GM21390 (cell line): ENCODE results near the gene MAP7.
"Not testable (repeated sequence)": the region's sequence is repeated elsewhere in the genome, so short reads cannot be mapped to it uniquely, and the experiment has no call there.

Source experiments
- ATAC-seq: cut with Tn5 transposase; IDR thresholded peaks from one replicate; pipeline ENCODE4 v1.9.1; 2021; ENCODE audit not compliant: unreplicated experiment

The MAP7 gene

DNA sequence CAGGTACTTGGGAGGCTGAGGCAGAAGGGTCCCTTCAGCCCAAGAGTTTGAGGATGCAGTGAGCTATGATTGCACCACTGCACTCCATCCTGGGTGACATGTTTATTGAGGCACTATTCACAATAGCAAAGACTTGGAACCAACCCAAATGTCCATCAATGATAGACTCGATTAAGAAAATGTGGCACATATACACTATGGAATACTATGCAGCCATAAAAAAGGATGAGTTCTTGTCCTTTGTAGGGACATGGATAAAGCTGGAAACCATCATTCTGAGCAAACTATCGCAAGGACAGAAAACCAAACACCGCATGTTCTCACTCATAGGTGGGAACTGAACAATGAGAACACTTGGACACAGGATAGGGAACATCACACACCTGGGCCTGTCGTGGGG is 149.0 kb downstream of the MAP7 start:
- not testable (repeated sequence) for ATAC-seq

- ATAC-seq = no peak
Measured at GRCh38 chr6:136398453-136398852, 151.8 kb downstream of the MAP7 start.

GRCh38 chr6:136396908-136397307 is 153.3 kb downstream of the MAP7 start:
- ATAC-seq = no peak

DNA sequence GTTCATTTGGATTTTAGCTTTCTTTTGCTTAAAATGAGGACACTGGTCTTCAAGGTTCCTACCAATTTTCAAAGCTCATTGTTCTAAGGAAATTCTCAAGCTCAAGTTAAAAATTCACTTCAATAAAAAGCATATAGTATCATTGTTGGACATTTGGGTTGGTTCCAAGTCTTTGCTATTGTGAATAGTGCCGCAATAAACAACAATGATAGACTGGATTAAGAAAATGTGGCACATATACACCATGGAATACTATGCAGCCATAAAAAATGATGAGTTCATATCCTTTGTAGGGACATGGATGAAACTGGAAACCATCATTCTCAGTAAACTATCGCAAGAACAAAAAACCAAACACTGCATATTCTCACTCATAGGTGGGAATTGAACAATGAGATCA is 159.3 kb downstream of the MAP7 start:
- ATAC-seq = not testable (repeated sequence)

DNA sequence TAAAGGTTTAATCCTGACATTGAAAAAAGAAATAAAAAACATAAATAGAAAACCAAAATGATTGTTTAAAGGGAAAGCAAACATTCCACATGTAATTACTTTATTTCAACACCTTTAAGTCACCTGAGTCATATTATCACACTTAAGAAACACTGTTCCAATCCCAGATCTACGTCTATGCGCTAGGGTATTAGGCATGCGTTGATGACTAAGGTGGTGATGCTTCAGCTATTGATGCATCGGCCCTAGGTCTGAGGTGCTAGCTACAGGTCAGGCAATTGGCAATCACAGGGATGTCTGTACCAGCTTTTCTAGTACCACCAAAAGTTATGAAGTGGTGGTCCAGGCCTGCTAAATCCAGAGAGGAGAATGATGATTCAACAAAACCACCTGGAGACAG is 162.9 kb downstream of the MAP7 start:
- no peak for ATAC-seq

DNA sequence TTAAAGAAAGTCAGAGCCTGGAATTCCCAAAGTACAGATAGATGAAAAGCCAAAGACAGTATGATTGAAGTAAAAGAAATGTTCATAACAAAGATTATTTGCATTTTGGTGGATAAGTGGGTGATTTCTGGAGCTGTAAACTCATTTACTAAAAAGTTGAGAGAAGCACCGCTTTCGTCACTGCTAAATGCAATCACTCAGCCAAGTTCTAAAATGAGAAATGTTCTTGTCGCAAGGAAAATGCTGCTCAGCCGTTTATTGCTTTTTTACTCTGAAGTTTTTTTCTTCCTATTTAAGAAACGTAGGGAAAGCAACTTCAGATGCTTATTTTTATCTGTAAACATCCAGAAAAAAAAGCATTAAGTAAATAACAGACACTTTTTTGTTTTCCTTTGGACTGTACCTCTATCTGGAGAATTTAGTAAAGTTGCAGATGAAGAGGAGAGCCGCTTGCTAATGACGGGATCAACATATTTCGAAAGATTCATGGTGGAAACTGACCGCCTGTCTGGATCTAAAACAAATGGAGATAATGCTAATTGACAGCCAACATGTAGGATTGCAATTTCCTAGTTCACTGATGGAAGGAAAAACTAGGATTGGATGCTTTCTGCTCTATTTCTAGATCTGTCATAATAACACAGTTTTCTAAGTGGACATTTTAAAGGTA is 166.8 kb downstream of the MAP7 start:
- ATAC-seq = no peak

DNA sequence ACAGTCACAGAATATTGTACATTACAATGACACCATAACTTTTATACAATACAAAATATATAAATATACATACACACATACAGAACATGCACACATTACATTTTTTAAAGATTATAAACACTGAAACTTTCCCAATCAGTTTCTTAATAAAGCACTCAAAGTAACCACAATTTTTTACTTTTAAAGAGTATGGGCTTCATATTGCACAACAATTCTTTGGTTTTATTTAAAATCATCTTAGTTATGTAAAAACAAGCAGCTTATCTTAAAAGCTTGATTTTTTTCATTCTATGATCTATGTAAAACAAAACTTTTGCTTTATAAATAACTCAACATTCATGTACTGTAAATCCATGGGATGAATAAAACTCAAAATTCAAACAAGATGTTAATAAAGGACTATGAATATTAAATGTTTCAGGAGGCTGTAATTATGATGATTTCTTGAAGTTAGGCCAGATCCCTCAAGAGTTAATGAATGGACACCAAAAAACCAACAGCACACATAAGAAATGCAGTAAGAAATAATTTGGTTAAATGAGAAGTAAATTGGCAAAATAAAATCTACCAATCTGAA is 167.5 kb downstream of the MAP7 start:
- ATAC-seq = no peak

- no peak for ATAC-seq
Measured at GRCh38 chr6:136378888-136379287, 171.3 kb downstream of the MAP7 start.

GRCh38 chr6:136375836-136376235 is 174.4 kb downstream of the MAP7 start:
- not testable (repeated sequence) for ATAC-seq

DNA sequence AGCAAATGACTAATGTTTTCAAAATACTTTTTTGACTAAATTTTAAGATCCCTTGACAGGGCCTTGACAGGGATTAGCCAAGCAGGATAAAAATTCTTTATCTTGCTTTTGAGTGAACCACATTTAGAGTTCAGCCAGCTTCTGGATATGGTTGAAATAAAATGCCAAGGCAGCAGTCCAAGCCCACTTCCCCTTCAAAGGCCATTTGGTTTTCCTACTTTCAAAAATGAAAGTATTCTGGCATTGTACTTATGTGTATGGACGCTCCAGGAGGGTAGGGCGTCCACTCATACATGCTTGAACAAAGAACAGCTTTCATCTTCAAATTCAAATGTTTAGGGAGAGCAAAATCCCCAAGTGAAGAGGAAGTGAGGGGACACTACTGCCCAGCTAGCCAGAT is 178.3 kb downstream of the MAP7 start:
- ATAC-seq = no peak

- ATAC-seq = no peak
Measured at GRCh38 chr6:136370988-136371728, 179.1 kb downstream of the MAP7 start.

DNA sequence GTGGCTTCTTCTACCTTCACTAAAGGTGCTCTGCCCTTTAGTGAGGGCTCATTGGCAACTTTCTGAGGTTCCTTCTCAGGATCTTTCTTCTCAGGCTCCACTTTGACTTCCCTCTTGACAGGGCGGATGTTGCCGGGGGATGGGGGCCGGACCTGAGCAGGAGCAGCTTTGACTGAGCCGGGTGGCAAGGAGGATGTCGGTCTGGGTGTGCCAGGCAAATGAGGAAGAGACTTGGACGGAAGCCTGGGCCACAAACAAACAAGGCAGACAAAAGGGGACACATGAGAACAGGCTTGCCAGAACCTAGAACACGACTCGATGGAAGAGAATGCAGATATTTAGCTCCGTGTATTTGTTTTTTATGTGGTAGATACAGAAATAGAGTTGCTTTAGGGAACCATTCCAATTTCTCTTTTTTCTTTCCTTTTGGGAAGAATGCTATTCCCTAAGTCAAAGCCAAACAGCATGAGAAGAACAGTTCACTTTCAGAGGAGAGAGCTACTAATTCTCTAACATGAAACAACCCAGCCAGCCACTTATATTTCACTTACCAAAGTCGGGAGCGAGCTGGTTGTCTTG is 184.4 kb downstream of the MAP7 start:
- ATAC-seq = no peak

GRCh38 chr6:136362421-136363356 is 187.5 kb downstream of the MAP7 start:
- no peak for ATAC-seq

DNA sequence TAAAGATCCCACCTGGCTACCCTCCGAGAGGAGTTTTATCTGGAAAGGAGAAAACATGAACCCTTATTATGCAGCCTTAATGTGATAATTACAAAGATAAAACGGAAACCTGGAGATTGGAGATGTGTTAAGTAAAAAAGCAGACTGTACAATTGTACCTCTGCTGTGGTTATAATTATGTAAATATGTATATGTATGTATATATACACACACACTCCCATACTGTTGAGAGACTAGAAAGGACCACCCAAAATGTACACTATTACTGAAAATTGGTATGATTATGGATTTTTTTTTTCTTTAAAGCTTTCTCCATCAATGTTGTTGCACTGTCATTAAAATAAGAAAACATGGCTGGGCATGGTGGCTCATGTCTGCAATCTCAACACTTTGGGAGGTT is 188.4 kb downstream of the MAP7 start:
- no peak for ATAC-seq

GRCh38 chr6:136360783-136361182 is 189.4 kb downstream of the MAP7 start:
- ATAC-seq = no peak

DNA sequence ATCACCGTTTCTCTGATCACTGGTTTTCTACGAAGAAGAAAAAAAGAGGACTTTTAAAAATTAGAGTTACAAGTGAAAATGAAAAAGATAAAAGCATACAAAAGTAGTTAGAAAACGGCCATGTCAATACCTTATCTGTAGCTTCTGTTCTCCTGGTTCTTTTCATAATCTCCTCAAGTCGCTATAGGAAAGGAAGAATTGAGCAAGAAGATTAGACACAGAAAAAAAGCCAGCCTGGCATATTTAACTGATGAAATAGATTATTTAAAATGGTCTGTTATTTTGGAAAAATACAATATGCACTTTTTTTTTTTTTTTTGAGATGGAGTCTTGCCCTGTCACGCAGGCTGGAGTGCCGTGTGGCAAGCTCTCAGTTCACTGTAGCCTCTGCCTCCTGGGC is 190.4 kb downstream of the MAP7 start:
- ATAC-seq = no peak

DNA sequence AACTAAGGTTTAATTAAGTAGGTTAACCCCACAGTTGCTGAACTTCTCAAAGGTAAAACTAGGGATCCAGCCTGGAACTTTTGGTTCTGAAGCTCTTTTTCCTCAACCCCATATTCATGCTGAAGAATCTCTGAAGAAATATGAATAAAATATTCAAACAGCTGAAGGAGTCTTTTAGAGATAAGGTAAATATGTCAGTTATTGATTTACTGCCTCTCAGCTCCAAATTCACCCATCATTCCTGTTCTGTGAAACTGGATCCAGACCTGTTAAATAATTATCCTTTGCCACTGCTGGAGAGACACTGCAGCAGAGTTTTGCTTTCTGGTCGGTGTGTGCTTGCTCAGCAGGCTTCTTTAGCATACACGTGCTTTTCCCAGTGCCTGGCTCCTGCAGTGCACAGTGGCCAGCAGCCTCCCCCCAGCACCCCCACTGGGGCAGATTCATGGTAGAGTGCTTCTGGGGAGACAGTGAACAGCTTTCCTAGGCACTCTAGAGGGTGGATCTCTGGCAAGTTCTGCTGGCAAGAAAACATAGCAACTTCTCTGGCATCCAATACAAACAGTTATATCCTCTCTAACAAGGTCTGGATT is 198.6 kb downstream of the MAP7 start:
- no peak for ATAC-seq

GRCh38 chr6:136350914-136351313 is 199.3 kb downstream of the MAP7 start:
- no peak for ATAC-seq

DNA sequence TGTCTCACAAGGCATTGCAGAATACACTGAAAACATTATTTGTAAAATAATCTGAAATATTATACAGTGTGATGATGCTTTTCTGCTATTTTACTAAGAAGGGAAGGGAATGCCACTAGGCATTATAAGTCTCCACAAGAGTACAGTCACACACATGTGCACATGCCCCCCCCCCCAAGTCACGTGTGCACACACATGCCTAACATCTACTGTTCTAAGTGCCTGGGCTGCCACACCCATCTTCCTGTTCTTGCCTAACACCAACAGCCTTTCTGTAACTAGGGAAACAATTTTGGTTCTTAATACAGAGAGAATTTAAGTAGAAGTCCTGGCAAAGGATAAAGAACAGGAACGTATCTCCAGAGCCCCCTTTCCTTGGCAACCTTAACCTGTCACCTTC is 202.4 kb downstream of the MAP7 start:
- ATAC-seq = no peak

DNA sequence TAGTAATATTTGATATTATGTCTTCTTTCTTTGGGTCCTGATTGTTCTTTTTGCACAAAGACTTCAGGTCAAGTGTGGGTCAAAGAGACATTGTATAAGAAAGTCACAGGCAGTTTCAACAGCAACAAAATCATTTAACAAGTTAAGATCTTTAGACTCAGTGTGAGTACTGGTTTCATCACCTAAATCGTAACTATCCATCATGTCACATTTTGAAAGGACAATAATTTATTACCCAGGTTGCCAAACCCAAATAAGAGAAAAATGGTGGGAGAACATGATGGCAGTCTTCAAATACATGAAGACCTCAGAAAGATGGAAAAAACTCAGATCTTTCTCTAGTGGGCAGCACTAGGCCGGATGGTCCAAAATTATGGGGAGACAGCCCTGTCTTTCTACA is 205.1 kb downstream of the MAP7 start:
- ATAC-seq = no peak

- ATAC-seq = no peak
Measured at GRCh38 chr6:136344420-136344819, 205.8 kb downstream of the MAP7 start.
